Epidermal melanocyte (primary cell): ENCODE results near the gene ABCC11.
"Not testable (repeated sequence)": the region's sequence is repeated elsewhere in the genome, so short reads cannot be mapped to it uniquely, and the experiment has no call there.

Experiments
- DNase-seq: peaks from one replicate; pipeline ENCODE4 v3.0.0; 2011; ENCODE audit warnings: low spot score; ENCODE audit not compliant: insufficient read length

Gene ABCC11

DNA sequence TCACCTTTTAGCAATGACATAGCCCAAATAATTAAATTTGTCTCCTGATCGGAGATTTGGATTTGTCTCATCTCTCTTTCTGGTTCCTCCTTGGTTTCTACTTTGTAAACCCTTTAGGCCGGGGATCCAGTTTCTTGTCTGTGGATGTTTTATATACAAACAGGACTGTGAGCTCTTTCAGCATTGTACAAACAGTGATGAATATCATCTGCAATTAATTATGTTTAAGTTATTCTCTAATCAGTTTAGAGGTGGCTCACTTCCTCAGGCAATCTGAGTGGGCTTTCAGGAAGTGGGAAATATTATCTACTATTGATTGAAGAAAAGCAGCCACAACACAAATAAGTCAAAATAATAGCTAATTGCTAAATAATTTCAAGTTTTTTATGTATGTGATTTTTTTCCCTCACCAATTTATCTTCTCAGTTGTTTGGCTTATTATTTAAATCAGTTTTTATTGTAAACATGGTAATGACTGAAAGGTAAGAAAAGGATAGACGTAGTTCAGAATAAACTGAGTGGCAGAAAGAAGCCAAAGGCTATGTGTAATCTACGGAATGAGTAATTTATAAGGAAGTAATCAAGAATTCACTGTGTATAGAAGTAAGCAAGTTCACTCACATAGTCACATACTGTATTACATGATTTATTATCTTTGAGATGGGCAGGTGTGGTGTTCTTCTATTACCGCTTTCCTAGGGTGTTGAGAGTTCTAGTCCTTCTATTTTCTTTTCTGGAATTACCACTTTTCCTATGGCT, 3.4 kb upstream of the ABCC11 start:
- no peak for DNase-seq

- DNase-seq: no peak
Measured at GRCh38 chr16:48246066-48246465, 1.3 kb downstream of the ABCC11 start.

DNA sequence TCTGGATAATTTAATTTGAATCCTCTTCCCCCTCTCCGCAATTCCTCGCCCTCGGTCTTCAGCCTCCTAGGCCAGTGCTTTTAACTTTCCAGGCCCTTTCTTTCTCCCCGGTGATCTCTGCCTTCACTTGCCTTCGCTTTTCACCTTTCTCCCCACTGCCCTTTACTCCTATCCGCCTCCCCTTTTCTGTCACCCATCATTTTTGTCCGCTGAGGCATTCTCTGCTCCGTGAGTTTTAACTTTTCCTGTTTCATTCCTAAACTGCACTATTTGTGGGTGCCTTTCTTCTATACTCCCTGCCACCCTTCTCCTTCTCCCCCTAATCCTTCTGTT, 2.5 kb downstream of the ABCC11 start:
- no peak for DNase-seq

GRCh38 chr16:48244080-48244862, 3.1 kb downstream of the ABCC11 start, which contains the start of gene LONP2:
LONP2 (plus strand) TSS chr16:48244300; CDS start chr16:48244389, 89 bp downstream.
- DNase-seq: peak; percentile 75

- not testable (repeated sequence) for DNase-seq
Measured at GRCh38 chr16:48240147-48240546, 7.2 kb downstream of the ABCC11 start.

DNA sequence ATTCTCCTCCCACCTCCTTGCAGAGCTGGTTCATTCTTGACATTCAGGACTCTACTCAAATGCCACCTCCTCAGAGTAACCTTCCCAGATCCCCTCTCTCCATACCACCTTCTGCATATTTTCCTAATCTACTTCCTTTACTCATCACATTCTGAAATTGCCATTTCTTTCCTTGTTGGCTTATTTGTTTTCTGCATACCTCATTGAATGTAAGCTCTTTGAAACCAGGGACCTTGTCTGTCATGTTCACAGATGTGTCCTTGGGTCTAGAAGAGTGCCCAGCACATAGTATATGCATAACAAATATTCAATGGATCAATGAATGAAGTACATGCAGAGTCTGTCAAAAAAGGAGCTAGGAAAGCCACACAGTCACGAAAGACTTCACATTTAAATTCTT, 11.1 kb downstream of the ABCC11 start:
- DNase-seq: no peak

DNA sequence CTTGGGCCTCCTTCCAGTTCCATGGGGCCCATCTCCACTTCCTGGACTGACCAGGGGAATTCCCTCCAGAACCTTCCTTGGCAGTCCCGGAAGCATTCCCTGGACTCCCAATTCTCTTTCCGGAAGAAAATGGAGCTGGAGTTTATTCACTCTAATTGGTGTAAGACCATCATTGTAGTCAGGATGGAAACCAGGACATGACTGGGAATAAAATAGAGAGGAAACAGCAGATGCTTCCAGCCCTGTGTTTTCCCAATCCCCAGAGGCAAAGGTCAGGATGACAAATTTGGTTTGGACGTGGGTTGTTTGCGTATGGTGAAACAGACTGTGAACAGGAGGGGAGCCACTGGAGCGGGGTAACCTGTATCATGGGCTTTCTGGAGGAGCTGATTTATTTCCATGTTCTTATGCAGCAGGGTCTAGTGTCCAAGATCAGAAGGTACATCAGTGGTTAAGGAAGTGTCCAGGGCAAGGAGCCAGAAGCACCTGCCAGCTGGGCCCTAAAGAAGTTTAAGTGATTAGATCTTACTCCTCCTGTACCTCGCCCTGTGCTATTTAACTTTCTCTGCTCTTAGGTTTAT, 11.7 kb downstream of the ABCC11 start:
- no peak for DNase-seq

DNA sequence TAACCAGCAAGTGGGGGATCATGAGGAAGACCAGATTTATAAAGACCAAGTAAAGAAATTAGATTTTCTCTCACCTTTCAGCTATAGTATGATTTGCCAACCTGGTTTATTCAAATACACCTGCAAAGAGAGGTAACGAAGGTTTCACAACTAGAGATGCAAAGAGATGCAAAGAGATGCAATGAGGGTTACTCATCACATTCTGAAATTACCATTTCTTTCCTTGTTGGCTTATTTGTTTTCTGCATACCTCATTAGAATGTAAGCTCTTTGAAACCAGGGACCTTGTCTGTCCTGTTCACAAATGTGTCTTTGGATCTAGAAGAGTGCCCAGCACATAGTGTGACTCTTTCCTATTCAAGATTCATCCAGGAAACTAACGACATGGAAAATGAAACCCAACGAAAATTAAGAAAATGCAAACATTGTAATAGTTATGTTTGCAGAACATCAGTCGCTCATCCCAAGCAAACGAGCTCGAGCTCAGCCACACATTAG, 12.2 kb downstream of the ABCC11 start:
- DNase-seq: no peak

DNA sequence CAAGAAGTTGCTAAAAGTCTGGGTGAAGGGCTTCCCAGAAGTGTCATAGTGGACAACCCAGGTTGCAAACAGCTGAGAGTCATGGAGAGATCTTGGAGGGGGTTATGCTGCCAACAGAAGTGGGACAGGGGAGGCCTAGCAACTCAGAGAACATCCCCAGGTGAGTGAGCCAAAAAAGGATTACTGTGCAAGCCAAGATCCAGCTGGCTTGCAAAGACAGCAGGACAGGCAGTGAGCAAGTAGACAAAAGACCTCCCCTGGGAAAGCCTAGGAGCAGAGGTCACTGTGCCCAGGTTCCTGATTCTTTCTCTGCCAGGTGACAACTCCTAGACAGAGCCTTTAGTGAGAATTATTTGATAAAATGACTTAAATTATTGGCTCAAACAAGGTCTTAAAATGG, 12.7 kb downstream of the ABCC11 start:
- DNase-seq: no peak

DNA sequence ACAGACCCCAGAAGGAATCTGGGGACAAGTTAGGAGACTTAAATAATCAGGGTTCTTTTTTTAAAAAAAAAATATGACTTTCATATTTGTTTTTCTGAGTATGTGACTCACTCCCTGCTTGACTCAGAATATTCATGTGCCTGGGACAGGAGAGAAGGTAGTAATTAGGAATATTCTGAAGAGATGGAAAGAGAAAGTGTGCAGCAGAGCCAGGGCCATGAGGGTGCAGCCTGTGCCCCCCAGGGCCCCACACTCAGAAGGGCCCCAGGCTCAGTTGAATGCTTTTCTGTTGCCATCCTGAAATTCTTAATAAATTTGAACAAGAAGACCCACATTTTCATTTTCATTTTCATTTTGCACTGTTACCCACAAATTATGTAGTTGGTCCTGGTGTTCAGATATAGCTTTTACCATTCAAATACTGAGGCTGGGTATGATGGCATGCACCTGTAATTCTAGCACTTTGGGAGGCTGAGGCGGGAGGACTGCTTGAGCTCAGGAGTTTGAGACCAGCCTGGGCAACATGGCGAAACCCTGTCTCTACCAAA, 14.8 kb downstream of the ABCC11 start:
- no peak for DNase-seq

GRCh38 chr16:48231727-48232492, 15.4 kb downstream of the ABCC11 start:
- peak; percentile 34 for DNase-seq

DNA sequence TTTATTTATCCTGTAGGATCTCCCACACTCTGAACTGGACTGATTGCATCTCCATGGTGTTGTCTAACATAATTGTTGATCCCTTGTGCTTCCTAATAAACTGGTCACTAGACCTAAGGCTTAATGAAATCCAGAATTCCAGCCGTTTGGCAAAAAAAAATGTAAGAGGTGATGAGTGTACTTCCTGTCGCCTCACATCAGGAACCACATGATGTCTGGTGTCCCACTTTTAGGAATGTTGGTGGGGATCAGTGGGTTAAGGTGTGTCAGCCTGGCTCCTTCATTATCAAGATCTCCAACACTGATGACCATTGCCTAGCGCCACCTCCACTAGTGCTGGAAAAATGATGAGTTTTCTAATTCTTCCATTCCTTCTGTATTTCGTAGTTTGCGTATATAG, 21.9 kb downstream of the ABCC11 start:
- no peak for DNase-seq

- DNase-seq: no peak
Measured at GRCh38 chr16:48223490-48223889, 23.8 kb downstream of the ABCC11 start.

- no peak for DNase-seq
Measured at GRCh38 chr16:48220891-48221290, 26.4 kb downstream of the ABCC11 start.

DNA sequence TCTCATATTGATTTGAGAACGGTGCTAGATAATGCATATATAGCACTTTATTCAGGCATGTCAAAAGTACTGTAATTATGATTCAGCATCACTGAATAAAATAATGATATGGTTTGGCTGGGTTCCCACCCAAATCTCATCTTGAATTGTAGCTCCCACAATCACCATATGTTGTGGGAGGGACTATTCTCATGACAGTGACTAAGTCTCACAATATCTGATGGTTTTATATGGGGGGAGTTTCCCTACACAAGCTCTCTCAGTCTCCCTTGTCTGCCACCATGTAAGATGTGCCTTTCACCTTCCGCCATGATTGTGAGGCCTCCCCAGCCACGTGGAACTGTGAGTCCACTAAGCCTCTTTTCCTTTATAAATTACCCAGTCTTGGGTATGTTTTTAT, 28.9 kb downstream of the ABCC11 start:
- DNase-seq: no peak

DNA sequence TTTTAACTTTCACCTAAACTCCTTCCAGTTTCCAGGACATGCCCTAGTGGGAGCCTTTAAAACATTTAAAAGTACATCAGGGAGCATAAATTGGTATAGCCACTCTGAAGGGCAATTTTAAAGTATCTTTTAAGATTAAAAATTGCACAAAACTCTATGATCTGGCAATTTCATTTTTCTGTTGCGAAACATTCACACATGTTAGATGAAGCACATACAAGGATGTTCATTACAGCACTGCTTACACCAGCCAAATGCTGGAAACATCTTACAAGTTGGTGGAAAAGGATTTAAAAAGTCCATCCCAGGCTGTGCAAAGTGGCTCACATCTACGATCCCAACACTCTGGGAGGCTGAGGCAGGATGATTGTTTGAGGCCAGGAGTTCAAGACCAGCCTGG, 29.6 kb downstream of the ABCC11 start:
- DNase-seq: no peak

DNA sequence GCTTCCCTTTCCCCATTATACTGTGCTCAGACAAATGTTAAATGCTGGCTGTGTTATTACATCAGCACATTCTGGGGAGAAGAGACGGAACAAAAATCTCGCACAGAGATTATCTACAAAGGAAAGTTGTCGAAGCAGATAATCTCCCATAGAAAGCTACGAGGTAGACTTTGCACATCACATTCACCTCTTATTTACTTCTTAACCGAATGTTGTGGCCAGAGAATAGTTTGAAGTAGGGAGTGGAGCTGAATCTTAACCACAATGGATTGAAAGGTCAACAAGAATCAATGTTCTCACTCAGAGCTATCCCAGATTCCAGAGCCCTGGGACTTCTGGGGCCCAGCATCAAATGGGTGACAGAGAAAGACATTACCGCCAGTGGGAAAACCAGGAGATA, 31.6 kb downstream of the ABCC11 start:
- DNase-seq: no peak

DNA sequence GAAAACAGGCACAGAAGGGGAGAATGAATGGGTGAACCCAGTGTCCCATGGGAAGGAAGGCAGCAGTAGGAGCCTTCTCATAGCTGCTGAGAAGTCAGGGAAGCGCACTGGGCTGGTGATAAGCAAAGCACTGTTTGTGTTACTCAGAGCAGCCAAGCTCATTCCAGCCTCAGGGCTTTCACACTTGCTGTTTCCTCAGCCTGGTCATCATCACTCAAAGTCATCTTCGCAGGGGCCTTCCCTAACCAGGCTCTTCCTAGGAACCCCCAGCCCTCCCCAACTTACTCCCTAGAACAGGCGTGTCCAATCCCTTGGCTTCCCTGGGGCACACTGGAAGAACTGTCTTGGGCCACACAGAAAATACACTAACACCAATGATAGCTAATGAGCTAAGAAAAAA, 35.3 kb downstream of the ABCC11 start:
- peak; percentile 59 for DNase-seq

DNA sequence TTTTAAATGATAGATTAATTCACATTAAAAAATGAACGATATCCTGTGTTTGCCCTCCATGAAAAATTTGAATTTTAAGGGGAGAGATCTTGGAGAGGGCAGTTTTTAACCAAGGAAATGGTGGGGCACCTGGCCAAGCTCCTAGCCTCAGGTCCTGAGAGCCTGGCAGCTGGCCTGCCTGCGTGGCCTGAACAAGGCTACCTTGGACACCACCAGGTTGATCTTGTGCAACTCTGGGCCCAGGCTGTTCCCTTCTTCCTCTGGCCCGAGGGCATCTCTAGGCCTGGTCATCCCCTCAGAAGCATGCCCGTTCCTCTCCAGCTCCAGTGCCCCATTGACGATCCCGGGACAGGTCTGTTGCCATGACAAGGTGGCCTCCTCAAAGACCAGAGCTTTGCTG, 36.6 kb downstream of the ABCC11 start:
- DNase-seq: no peak

DNA sequence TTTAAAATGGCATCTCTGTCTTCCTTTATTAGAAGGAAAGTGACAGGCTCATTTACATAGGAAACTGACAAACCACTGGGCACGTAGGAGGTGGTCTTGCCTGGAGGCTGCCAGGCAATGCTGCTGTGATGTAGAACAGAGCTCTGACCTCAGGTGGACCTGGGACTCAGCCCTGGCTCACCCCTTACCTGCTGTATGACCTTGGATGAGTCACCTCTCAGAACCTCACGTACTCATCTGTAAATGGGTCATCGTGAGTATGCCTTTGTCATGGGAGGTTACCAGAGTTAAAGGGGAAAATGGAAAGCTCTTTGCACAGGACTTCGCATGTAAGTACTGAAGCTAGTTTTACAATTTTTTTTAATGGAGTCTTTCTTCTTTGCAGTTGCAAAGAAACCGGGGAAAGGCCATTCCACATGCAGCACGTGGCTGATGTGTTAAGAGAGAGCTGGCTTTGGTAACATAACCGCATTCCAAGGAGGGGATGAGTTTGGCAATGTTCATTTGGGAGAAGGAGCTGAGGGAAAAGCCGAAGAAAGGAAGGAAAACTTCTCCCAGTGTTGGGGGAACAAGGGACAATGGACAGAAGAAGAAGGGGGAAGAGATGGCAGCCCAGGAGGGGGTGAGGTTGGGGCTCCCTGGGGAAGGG, 40.6 kb downstream of the ABCC11 start:
- no peak for DNase-seq

DNA sequence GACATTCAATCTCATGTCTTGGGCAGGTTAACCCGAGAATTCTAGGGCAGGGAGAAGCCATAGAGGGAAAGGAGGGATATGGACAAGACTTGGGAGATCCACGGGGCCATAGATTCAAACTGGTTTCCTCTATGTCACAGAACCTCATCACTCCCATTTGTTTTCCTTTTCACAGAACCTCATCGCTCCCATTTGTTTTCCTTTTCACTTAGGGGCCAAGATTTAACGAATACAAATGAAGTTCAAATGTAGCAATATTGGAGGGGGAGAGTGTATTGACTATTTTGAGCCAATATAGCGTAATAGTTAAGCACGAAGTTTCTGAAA, 42.6 kb downstream of the ABCC11 start:
- no peak for DNase-seq
